DMS114 treated with DMSO at 0.1 percent for 48 hours (cell line): ENCODE data around the gene TPM1.

Source experiments
- DNase-seq: peaks from one replicate; lab custom pipeline; 2025; ENCODE audit not compliant: unreplicated experiment; lab: John Stamatoyannopoulos, UW

Gene TPM1

GRCh38 chr15:63054281-63054683, 11.7 kb downstream of the TPM1 start:
- no peak for DNase-seq

DNA sequence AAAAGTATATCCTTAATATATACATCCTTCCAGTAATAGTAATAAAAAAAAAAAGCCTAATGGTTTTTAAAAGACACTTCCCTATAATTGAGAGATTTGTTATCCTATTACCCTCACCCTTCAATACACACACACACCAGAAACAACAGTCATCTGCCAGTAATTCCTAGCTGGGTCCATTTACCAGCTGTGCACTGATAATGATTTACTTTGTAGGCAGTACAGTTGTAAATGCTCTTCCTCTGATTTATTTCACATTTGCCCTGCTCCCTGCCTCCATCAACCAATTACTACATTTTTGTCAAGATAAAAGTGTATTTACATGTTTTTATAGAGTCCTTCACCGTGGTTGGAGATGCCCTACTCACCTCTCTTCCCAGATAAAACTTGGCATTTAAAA, 12.4 kb downstream of the TPM1 start:
- DNase-seq = no peak

DNA sequence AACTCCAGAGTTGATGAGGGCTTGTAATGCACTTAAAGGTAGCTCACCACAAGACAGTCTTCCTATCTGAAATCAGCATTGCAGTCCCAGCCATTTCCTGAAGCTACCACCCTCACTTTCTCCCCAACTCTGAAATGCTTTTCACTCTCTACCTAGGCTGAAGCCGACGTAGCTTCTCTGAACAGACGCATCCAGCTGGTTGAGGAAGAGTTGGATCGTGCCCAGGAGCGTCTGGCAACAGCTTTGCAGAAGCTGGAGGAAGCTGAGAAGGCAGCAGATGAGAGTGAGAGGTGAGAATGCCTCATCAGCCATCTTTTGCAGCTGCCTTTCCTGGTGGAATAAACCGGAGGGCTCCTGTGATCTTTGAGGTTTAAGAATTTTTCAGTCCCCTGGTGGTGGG, 14.3 kb downstream of the TPM1 start:
- no peak for DNase-seq

DNA sequence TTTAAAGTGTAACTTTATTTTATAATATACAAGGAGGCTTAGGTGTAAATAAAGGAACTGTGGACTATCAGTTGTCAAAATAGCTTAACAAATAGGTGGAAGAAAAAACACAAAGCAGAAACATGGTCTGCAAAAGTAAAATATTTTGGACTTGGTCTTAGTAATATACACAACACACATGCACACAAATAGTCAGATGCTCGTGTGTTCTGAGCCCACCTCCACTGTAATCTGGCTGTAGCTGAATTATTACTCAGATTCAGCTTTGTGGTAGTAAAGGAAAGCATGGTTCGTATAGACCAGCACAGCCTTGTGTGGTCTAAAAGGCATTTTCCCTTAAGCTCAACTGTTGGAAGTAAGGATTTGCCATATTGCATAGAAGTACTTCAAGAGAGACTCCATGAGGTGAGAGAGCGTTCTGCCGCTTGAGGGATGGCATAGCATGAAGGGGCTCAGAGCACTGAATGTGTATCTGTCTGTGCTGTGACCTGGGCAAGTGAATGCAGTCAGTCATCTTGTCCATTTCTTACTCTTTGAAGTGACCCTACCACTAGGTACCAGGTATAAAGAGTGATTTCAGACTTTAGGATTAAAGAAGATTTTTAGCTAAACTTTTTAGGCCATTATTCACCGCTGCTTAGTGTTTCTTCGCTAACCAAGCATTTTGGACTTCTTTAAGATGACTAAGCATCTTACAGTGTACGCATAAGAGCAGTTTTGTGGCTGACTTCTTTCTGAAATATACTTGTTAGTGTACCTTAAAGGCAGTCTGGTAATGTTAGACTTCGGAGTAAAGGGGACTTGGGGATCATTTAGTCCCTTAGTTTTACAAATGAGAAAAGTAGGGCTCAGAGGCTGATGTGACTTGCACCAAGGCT, 15.2 kb downstream of the TPM1 start:
- DNase-seq = no peak

DNA sequence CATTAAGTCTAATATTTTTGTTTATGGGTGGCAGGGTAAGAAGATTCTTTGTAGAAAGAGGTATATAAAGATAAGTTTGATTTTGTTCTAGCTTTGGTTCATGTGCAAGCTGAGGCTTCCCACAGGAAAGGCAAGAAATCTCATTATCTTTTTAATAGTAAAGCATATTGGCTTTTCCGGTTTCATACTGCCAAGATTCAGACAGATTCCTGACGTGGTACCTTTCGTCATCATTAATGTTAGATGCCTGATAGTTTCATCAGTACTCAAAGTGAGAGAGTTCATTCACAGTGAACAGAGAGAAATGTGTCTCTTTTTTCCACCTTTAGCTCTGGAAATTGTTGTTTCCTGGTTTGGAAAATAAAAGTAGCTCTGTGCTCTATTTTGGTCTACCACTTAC, 16.5 kb downstream of the TPM1 start:
- no peak for DNase-seq

GRCh38 chr15:63059573-63060216, 17.1 kb downstream of the TPM1 start:
- DNase-seq = no peak

- no peak for DNase-seq
Measured at GRCh38 chr15:63060699-63061098, 18.2 kb downstream of the TPM1 start.

- no peak for DNase-seq
Measured at GRCh38 chr15:63061975-63062374, 19.4 kb downstream of the TPM1 start.

- no peak for DNase-seq
Measured at GRCh38 chr15:63063164-63063756, 20.7 kb downstream of the TPM1 start.

DNA sequence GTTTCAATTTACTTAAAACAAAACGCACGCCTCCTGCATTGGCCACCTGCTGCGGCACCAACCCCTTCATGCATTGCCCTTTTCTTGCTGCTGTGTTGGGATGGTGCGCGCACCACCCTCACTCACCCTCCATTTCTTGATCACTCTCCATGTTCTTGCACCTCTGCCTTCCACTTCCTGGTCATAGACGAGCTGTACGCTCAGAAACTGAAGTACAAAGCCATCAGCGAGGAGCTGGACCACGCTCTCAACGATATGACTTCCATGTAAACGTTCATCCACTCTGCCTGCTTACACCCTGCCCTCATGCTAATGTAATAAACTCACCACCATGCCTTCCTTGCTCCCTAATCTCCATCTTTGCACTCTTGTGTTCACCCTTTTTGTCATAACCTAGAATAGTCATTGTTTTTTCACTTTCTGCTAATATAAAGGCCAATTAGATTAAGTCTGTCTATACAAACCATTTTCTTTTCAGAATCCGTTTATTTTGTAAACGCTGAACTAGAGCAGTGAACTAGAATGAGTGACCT, 21.4 kb downstream of the TPM1 start:
- DNase-seq = no peak

- DNase-seq = no peak
Measured at GRCh38 chr15:63065262-63066221, 23.0 kb downstream of the TPM1 start.

DNA sequence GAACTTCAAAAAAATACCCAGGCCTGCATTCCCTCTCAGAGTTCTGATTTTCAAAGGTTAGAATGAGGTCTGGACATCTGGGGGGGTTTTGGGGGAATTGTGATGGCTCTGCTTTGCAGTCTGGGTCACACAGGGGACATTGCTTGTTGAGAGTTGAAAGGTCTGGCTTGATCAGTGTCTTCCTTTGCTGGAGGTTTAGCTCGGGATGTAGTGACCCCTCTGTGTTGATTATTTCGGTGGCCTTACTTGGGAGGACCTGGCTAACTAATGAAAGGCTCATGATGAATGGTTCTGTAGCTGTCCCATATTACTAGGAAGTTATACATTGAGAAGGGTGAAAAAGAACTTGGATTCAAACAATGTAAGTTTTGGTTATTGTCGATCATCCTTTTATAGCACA, 23.7 kb downstream of the TPM1 start:
- DNase-seq = no peak

DNA sequence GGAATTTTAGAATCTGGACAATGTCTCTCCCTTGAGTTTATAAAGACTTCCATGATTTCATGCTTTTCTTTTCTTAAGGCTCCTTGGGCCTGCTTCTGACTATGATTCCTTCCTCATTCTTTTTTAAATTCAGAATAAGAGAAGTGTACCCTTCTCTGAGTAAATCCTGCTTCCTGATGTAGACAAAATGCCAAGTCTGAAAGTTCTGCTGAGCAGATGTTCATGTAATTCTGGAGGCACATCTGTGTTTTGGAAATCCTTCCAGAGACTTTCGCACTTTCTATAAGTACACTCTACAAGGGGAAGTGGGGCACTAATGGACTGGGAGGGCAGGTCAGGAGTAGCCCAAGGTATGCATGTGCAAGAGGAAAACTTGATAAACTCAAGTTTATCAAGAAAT, 24.8 kb downstream of the TPM1 start:
- no peak for DNase-seq

DNA sequence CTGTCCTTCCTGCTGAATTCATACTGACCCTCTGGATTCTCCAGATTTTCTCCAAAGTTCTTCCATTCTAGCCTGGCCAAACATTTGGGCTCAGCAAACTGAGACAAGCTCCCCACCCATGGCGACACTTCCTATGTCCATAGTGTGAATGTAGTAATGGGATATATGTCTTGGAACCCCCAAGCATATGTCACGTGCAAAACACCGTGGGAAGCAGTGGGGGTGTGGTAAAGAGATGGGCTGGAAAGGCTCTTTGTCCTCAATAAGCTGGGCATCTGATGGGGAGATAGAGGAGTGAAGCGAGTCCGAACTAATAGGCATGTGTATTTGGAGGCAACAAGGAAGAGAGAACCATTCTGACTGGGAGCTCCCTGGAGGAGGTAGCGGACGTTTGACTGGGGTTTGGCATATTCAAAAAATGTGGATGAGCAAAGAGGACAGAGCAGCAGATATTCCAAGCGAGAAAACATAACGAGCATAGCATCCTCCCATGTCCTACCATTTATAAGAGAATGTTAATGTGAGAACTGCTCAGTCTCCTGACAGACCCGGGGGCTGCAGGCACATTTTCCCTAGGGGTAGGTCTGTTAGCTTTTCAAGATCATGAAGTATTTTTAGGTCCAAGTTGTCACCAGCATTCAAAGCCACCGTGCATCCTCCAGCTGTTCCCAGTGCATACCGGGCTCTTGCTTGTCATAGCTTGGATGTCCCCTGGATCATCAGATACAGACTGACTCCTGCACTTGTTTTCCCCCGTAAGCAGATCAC, 25.6 kb downstream of the TPM1 start:
- DNase-seq = no peak

GRCh38 chr15:63069616-63070090, 27.1 kb downstream of the TPM1 start:
- no peak for DNase-seq

GRCh38 chr15:63070681-63071129, 28.2 kb downstream of the TPM1 start:
- no peak for DNase-seq

DNA sequence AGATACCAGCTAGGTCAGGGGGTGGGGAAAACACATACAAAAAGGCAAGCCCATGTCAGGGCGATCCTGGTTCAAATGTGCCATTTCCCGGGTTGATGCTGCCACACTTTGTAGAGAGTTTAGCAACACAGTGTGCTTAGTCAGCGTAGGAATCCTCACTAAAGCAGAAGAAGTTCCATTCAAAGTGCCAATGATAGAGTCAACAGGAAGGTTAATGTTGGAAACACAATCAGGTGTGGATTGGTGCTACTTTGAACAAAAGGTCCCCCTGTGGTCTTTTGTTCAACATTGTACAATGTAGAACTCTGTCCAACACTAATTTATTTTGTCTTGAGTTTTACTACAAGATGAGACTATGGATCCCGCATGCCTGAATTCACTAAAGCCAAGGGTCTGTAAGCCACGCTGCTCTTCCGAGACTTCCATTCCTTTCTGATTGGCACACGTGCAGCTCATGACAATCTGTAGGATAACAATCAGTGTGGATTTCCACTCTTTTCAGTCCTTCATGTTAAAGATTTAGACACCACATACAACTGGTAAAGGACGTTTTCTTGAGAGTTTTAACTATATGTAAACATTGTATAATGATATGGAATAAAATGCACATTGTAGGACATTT, 28.9 kb downstream of the TPM1 start:
- DNase-seq = no peak

GRCh38 chr15:63072023-63072650, 29.6 kb downstream of the TPM1 start:
- DNase-seq = no peak

- no peak for DNase-seq
Measured at GRCh38 chr15:63072809-63073277, 30.3 kb downstream of the TPM1 start.
